ENCODE results near the gene SHB.

- TF ChIP-seq KDM1A (IDR thresholded peaks at IDR 0.05; ENCODE audit: low read depth) (no peak), CTCF (IDR thresholded peaks at IDR 0.05) (no peak), MAFK (IDR thresholded peaks at IDR 0.05; ENCODE audit: partially characterized antibody) (no peak), CEBPB (IDR thresholded peaks at IDR 0.05) (no peak)
Measured at GRCh38 chr9:37976714-37977477, 92.1 kb downstream of the SHB start.

Data from A549 (cell line).